Measurements from ENCODE around the gene GPC5.

Gene GPC5

GRCh38 chr13:92781965-92782690, 1383.7 kb downstream of the GPC5 start:
- no peak for DNase-seq (ENCODE audit: extremely low read depth in 1 of 2, low read depth in 1 of 2)

DNA sequence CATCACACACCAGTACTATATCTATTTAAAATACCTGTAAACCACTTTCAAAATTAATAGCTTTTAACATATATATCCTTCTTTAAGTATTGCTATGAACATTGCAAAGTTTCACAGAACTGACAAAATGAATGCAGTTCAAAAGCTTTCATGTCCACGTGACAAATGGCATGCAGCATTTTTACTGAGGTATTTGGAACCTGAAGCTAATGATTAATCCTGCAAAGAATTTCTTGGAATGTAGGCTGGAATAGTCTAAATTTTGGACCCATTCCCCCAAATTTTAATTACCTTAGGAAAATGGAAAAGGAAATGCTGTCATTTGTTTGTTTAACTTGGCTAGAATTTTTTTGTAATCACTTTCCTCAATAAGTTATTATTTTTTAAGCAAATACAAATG, 1404.4 kb downstream of the GPC5 start:
- DNase-seq (ENCODE audit: extremely low read depth in 1 of 2, low read depth in 1 of 2) = no peak

GRCh38 chr13:92804346-92804745, 1405.9 kb downstream of the GPC5 start:
- no peak for DNase-seq (ENCODE audit: extremely low read depth in 1 of 2, low read depth in 1 of 2)

DNA sequence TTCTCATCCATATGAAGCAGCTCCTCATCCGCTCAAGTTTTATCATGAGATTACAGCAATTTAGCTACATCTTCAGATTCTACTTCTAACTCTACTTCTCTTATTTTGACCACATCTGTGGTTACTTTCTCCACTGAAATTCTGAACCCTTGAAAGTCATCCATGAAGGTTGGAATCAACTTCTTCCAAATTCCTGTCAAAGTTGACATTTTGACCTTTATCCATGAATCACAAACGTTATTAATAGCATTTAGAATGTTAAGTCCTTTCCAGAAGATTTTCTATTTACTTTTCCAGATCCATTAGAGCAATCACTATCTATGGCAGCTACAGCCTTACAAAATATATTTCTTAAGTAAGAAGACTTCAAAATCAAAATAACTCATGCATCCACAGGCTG, 1406.5 kb downstream of the GPC5 start:
- no peak for DNase-seq (ENCODE audit: extremely low read depth in 1 of 2, low read depth in 1 of 2)

DNA sequence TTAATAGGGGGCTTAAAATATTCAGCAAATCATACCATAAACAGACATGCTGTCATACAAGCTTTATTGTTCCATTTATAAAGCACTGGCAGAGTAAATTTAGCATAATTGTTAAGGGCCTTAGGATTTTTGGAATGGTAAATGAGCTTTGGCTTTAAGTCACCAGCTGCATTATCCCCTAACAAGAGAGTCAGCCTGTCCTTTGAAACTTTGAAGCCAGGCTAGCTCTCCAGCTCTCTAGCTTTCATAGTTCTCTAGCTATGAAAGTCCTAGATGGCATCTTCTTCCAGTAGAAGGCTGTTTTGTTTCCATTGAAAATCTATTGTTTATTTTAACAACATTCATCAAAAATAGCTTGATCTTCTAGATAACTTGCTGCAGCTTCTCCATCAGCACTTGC, 1407.3 kb downstream of the GPC5 start:
- DNase-seq (ENCODE audit: extremely low read depth in 1 of 2, low read depth in 1 of 2) = no peak

DNA sequence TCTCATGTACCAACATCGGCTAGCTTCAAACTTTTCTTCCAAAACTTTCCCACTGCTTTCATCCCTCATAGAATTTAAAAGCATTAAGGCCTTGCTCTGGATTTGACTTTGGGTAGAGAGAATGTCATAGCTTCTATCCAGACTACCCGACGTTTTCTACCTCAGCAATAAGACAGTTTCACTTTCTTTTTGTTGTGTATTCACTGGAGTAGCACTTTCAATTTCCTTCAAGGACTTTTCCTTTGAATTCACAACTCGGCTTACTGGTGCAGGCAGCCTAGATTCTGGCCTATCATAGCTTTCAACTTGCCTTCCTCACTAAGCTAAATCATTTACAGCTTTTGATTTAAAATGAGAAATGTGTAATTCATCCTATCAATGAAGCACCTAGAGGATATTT, 1407.8 kb downstream of the GPC5 start:
- DNase-seq (ENCODE audit: extremely low read depth in 1 of 2, low read depth in 1 of 2) = no peak

- DNase-seq (ENCODE audit: extremely low read depth in 1 of 2, low read depth in 1 of 2) = no peak
Measured at GRCh38 chr13:92807353-92807752, 1408.9 kb downstream of the GPC5 start.

DNA sequence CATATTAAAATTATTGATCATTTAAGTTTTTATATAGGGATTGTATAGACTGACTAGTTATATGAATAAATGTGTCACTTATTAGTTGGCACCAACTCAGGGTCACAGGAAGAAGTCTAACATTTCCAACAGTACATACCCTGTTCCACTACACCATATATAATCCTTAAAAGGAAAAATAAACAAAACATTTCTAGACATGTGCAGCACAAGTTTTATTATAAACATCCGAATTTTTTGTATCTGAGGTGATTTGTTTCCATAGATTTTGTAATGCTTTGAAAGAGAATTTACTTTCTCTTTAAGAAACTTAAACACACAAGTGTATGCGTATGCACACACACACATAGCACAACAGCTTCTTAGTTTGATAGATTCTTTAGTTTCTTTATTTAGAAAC, 1409.5 kb downstream of the GPC5 start:
- DNase-seq (ENCODE audit: extremely low read depth in 1 of 2, low read depth in 1 of 2) = no peak

DNA sequence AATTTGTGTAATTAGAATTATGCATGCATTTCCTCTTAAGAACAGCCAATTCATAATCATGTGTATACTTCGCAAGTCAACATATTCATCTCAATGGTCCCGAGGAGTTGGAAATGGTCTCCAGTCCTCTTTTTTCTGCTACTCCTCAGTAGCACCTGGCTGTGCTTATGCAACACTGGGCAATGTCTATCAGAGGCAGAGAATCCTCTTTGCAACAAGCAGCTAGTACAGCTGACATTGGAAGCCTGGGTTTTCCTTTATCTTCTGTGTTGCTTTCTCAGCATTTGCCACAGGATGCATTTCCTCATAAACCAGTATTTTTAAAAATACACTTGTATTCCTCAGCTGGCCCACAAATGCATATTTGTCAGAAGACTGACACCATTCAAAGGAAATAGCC, 1422.9 kb downstream of the GPC5 start:
- no peak for DNase-seq (ENCODE audit: extremely low read depth in 1 of 2, low read depth in 1 of 2)

DNA sequence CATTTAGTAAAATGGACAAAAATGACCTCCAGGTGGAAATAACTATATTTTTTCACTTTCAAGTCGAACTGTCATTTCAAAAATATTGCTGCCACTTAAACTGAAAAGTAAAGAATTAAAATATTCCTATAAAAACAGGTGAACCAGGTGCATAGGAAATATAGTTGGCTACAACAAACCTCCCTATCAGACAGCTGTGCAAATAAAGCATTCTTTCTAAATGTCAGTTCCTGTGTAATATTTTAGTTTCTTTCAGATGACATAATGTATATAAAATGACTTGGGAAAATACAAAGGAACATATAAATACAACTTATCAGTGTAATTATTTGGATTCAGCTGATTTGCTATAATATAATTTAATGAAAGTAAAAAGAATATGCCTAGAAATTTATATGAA, 1424.6 kb downstream of the GPC5 start:
- no peak for DNase-seq (ENCODE audit: extremely low read depth in 1 of 2, low read depth in 1 of 2)

DNA sequence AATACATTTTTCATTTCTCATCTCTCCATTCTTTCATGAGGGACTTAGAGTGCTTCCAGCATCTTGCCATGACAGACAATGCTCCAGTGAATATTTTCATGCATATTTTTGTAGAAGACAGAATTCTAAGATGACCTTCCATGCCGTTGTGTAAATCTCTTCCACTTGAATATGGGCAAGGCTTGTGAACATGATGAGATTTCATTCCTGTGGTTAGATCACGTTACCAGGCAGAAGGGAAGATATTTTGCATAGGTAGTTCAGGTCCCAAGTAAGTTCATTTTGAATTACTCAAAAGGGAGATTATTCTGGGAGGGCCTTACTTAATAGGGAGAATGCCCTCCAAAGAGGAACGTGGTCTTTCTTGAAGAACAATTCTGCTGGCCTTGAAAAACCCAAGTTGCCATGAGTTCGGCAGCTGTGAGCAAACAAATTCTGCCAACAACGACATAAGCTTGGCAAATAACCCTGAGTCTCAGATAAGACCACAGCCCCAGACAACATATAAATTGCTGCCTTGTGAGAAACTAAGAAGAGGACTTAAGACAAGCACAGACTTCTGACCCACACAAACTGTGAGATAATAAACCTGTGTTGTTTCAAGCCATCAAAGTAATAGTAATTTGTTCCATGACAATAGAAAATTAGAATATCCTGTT, 1427.6 kb downstream of the GPC5 start:
- no peak for DNase-seq (ENCODE audit: extremely low read depth in 1 of 2, low read depth in 1 of 2)

DNA sequence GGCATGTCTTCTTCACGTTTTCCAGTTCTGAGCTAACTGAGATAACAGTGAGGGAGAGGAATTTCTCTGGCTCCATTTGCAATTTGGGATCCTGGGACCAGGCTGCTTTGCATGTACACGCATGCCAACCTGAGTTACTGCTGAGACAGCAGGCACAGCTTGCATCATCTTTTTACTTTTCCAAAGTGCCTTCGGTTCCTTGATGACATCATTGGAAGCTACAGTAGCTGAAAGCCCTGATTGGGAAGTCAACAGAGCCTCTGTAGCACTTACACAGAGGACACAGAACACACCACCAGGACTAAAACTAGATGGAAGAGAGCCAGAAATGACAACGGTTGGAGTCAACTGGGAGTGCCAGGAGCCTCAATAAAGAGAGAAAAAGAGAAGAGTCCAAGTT, 1429.1 kb downstream of the GPC5 start:
- no peak for DNase-seq (ENCODE audit: extremely low read depth in 1 of 2, low read depth in 1 of 2)

- no peak for DNase-seq (ENCODE audit: extremely low read depth in 1 of 2, low read depth in 1 of 2)
Measured at GRCh38 chr13:92829930-92830329, 1431.5 kb downstream of the GPC5 start.

DNA sequence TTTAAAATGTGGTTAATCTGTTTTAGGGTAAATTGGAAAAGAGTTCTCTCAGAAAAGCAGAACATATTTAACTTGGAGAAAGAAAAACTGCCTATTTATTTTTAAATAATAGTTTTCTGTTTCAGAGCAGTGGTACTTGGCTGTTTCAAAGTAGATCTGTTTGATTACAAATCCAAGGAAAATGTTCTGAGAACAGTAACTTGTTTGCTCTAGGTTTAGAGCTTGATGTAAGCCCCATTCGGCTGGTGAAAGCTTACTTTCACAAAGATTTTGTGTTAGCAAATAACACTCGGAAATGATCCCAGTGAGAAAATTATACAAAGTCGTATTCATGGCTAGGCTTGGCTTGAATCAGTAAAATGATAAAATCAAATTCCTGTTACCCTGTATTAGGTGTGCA, 1432.4 kb downstream of the GPC5 start:
- no peak for DNase-seq (ENCODE audit: extremely low read depth in 1 of 2, low read depth in 1 of 2)

- DNase-seq (ENCODE audit: extremely low read depth in 1 of 2, low read depth in 1 of 2) = no peak
Measured at GRCh38 chr13:92833071-92833470, 1434.7 kb downstream of the GPC5 start.

DNA sequence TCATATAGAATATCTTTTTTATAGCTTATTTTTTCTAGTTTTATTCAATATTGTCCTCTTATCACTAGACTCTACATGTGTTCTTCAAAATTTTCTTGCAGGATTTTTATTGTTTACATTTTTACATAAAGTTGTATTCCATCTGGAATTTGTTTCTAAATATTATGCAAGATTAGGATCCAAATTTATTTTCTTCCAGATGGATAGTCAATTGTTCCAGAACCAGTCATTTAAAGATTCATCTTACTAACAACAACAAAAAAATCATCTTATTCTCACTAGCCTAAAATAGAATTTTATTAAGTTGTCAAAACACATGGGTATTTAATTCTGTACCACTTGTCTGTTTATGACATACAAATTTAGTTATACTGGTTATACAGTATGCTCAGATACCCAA, 1437.8 kb downstream of the GPC5 start:
- no peak for DNase-seq (ENCODE audit: extremely low read depth in 1 of 2, low read depth in 1 of 2)

DNA sequence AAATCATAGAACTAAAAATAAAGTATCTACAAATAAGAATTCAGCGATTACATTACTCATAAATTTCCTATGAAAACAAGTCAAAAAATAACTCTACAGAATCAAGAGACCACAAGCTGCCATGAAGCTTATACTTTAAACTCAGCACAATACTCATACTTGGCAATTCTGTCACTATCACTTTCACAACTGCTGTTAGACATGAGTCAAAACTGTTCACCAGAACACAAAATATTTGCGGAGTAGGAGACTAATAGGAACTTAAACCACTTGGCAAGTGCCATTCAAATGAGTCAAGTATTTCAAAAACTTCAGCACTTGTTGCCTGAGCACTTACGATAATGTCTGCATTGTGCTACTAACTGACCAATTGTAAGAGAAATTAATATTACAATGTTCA, 1440.4 kb downstream of the GPC5 start:
- no peak for DNase-seq (ENCODE audit: extremely low read depth in 1 of 2, low read depth in 1 of 2)

DNA sequence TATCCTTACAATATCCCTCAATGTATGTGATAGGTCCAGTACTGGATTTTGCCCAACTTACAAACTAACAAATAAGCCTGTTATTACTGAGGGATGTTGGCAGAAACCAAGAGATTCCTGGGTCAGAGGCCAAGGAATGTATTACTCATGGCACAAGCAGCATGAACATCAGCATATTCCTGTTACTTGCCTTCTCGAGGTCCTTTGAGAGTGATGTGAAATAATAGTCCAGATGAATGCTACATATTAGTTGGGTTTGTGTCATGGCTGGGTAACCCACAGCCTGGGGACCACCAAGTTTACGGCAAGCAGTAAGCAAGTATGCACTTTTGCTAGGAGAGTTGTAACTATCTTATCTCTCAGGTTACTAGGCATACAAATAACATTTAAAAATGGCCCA, 1443.7 kb downstream of the GPC5 start:
- no peak for DNase-seq (ENCODE audit: extremely low read depth in 1 of 2, low read depth in 1 of 2)

DNA sequence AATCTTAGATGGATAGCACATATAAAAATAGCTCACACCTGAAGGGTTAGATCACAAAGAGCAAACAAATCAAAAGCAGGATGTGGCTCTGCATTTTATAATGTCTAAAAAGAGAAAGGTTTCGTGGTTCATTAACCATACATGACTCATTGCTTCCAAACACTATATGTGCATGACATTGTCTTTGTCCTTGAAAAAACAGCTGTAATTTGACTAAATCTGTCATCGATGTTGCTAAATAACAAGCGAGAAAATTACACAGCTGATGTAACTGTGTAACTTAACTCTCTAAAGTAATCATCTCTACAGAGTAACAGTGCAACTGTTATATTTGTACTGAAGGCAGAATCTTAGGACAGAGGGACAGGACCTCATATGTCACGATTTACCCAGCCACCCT, 1445.1 kb downstream of the GPC5 start:
- no peak for DNase-seq (ENCODE audit: extremely low read depth in 1 of 2, low read depth in 1 of 2)

DNA sequence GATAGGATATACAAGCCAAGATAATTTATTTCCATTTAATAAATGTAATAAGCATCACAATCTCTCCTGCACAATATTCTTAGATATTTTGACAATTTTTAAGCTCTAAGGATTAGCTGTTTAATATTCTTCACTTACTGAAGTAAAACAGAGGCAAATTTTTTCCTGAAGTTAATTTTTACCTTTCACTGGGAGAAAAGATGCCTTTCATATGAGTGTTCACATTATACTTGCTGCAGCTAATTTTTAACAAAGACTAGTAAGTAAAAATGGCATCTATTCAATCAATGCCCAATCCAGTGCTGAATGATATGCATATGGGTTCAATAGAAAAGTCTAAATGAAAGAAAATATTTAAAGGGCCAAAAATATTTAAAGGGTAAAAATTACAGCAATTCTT, 1451.0 kb downstream of the GPC5 start:
- no peak for DNase-seq (ENCODE audit: extremely low read depth in 1 of 2, low read depth in 1 of 2)

DNA sequence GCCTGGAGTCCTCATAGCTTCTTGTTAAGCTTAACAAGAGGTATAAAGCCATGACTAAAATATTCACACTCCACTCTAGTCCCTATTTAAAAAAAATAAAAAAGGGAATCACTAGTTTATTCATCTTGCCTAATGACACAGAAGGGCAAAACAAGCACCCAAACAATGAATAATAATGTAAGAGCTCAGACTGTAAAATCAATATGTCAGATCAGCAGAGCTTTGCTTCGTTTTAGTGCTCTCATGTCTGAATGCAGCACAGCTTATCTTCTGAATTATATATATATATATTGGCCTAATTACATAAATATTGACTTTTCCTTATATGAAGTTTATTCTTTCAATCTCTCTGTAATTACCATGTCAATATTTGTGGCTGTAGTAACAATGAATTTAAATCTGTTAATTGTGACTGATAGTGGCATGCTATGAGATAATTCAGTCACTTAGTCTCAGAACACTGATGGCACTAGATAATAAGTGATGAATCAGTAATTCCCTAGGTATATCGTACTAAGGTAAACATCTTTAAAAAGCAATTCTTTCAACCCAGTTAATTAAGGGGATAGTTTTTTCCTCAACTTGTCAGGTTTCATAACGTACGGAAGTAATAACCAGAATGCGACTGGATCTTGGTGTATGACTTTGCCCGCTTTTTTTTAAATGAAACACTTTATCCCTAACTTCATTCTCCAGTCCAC, 1466.3 kb downstream of the GPC5 start:
- DNase-seq (ENCODE audit: extremely low read depth in 1 of 2, low read depth in 1 of 2) = no peak

GRCh38 chr13:92873029-92873428, 1474.6 kb downstream of the GPC5 start:
- DNase-seq (ENCODE audit: extremely low read depth in 1 of 2, low read depth in 1 of 2) = no peak
